HG02642 (cell line): ENCODE measurements around the gene POU3F1.
"Not testable (repeated sequence)": the region's sequence is repeated elsewhere in the genome, so short reads cannot be mapped to it uniquely, and the experiment has no call there.

ENCODE experiments used
- ATAC-seq: cut with Tn5 transposase; IDR thresholded peaks from one replicate; pipeline ENCODE4 v1.9.1; 2021; ENCODE audit warnings: mild to moderate bottlenecking; ENCODE audit not compliant: unreplicated experiment, poor library complexity

POU3F1 gene

DNA sequence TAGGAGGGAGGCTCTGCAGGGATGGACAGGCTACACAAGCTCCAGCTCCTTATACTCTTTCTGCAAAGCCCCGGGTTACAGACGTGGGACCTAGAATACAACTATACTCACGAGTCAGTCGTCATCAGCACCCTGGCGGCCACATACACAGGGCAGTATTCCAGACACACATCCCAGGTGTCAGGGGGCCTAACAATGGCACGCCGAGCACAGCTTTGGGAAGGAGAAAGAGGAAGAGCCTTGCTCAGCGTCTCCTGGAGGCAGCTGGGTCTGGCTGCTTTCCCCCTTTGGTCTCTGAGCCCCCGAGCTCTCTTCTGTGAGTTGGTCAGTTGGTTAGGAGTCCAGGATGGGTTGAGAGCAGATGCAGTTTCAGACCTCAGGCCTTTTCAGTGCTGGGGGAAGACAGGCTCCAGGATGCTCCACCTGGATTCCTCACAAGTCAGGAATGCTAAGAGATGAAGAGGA, 4.5 kb upstream of the POU3F1 start:
- ATAC-seq: no peak

DNA sequence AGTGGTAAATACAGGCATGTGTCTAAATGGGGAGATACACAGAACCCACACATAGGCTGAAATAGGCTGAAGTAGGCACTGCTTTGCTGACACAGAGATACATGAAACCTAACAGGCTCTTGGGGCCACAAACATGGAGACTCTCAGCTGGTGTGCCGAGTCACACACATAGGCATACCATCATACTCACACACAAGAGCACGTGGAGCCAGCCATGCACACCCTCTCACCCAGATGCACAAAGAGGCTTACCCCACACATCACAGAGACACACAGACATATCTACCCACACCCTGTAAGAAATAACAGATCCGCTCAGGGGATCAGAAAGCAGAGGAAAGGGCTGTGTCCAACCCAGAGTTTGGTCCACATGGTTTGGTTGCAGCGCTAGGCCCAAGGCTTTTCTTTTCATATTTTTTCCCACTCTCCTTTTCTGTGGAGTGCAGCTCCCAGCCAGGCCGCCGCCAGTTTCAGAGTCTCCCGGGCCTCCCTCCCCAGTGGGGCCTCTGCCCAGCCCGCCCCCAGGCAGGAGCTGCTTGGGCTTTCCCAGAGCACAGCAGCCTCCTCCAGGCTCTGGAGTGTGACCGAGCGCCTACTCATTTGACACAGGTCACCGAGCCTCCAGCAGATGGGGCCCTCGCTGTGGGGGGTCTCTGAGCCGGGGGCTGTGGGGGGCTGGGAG, 3.9 kb upstream of the POU3F1 start:
- no peak for ATAC-seq

DNA sequence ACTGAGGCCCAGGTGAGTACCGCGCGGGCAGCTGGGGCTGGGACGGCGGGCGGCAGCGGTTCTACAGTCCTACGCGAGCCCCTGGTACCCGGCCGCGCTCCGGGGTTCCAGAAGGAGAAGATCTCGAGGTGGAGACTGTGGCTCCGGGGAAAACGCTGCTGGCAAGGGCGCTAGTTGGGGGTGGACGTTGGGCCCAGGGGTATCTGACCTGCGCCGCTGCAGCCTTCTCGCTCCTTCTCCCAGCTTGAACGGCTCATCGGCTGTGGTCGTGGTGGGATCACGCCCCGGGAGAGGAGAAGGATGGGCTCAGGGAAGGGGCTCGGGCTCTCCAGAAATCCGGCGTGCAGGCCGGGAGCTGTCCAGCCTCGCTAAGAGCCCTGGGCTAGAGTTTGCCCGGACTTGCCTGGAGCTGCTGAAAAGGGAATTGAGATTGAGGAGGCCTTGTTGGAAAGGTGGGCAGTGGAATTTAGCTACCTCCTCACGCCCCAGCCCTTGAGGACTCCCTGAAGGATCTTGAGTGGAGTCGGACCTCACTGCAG, 1.1 kb upstream of the POU3F1 start:
- ATAC-seq: no peak

DNA sequence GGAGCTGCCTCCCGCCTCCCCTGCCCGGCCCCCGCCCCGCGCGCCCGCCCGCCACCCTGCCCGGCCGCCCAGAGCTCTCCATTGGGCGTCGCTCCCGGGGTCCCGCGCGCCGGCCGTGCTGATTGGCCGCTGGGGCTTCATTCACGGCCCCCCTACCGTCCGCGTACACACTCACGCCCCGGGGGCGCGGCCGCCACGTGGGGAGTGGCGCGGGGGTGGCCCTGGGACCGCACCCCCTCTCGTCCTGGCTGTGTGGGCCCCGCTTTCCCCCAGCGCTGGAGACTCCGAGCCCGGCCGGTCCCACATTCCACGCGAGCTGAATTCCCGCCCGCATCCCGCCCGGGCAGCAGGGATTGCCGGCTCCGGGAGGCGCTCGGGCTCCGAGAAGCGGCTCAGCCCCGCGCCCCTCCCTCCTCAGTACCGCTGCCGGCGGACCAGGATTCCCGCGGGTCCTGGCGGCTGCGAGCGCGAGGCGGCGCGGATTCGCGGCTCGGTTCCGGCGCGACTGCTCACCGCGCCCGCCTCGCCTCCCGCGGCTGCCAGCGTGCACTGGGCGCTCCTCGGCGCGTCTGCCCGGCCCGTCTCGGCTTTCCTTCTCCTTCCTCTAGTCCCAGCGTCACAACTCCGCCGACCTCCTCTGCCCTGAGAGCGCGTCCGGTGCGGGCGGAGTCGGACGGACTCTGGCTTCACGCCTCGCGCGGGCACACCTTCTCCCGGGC, 450 bp upstream of the POU3F1 start:
- peak; percentile 70 for ATAC-seq

DNA sequence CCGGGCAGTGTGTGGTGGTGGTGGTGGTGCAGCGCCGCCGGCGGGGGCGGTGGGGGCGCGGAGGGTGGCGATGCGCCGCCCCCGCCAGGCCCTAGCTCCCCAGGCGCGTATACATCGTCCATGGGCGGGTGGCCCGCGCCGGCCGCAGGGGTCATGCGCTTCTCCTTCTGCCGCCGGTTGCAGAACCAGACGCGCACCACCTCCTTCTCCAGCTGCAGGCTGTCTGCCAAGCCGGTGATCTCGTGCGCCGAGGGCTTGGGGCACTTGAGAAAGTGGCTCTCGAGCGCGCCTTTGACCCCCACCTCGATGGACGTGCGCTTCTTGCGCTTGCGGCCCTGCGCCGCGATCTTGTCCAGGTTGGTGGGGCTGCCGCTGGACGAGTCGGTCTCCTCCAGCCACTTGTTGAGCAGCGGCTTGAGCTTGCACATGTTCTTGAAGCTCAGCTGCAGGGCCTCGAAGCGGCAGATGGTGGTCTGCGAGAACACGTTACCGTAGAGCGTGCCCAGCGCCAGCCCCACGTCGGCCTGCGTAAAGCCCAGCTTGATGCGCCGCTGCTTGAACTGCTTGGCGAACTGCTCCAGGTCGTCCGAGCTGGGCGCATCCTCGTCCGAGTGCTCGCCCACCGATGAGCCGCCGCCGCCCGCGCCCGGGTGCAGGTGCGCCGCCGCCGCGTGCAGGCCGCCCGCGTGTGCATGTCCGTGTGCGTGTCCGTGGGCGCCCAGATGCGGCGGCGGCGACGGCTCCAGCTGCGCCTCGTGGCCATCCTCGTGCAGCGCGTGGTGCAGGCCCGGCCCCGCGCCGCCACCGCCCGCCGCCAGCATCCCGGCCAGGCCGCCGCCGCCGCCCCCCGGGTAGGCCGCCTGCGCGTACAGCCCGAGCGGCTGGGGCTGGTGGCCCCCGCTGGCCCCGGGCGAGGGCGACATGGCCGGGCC, 926 bp downstream of the POU3F1 start:
- ATAC-seq: peak; percentile 5

DNA sequence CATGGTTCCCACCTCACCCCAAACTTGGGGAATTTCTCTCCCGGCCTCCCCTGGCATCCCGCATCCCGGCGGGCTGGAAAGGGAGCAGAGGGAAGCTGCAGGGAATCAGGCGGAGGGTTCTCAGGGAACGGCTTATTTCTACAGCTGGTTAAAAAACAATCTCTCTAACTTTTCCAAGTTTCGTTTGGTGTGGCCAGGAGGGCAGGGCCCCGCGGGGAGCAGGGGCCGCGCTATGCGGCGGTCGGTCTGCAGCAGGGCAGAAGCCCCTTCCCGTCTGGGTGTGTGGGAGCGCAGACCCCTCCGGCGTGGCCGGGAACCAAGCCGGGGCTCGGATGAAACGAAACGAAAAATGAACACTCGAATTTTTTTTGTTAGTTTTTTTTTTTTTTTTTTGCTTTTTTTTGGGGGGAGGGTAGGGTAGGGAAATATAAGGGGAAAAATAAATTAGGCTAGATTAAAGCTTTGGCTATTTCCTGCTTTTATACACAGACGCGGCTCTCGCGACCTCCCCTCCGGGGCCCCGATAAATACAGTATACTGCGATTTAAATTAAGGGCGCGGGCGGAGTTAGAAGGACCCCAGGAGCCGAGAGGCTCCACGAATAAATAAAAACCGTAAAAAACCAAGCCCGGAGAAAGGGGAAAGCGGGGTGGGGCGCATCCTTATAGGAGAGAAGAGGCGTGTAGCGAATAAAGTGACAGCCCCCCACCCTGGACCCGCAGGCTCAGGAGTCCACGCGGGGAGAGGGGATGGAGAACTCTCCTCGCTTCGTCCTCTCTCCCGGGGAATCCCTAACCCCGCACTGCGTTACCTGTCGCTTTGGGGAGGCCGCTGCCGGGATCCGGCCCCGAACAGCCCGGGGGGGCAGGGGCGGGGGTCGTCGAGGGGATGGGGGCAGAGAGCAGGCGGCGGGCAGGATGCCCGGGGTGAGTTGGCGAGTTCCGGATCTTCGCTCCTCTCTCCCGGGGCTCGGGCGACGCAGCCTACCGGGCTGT, 2.1 kb downstream of the POU3F1 start:
- ATAC-seq: no peak

DNA sequence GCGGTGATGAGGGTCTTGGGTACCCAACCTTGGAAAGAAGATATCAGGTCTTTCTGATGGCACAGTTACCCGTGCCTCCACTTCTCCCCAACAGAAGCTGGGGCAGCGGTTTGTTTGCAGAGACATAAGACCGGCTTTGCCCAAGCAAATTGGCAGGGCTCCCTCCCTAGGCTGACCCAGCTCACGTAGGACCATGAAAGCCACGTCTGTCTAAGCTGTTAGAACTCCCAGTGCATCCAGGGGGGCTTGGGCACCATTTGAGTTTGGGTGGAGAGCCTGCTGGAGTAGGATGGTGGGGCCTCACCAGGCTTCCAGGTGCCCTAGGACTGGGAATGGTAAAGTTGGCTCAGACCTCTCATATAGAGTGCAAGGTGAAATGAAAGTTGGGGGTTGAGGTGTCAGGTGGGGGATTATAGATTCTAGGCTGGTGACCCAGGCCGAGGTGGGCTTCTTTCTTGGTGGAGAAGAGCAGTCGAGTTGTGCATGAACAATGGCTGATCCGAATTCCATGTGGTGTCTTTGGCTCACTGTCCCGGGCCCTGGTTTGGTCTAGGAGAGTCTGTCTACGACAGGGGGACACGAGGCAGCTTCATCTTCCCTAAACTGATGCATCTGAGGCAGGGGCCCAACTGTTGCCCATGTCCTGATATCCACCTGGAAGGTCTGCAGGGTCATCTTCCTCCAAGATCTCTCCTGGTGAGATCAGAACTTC, 3.4 kb downstream of the POU3F1 start:
- no peak for ATAC-seq

DNA sequence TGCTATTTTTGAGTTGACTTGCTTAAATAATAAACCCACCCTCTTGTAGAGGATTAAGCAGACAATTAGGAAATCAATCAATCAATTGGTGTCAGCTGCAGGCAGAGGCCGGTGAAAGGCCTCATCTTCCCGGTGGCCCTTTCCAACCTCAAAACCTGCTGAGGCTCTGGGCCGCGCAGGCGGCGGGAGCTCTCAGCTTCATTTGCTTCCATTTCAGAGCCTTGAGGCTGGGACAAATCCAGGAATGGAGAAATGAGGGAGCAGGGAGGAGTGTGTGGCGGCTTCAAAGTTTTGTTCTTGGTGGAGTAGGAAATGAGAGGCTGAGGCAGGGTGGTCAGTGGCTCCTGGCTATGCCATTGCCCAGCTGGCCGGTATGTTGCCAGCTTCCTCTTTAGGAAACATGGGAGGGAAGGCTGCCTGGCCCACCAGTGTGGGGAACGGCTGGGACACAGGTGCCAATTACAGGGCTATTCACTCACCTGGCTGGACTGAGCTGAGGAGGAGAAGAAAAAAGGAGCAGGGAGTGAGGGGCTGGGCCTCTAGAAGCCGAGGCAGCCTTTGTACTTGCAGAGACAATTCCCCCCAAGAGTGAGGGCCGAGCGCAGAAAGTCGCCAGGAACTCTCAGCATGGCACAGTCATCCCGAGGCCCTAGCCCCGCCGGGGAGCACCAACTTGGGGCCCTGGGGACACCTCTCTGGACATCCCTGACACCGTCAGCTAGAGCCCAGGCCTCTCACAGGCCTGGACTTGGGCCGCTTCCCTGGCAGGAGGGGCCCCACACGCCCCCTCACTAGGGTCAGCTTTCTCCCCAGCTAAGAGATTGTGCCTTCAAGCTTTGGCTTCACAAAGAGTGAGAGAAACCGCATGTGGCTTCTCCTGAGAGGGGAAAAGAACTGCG, 4.4 kb downstream of the POU3F1 start:
- ATAC-seq: no peak

DNA sequence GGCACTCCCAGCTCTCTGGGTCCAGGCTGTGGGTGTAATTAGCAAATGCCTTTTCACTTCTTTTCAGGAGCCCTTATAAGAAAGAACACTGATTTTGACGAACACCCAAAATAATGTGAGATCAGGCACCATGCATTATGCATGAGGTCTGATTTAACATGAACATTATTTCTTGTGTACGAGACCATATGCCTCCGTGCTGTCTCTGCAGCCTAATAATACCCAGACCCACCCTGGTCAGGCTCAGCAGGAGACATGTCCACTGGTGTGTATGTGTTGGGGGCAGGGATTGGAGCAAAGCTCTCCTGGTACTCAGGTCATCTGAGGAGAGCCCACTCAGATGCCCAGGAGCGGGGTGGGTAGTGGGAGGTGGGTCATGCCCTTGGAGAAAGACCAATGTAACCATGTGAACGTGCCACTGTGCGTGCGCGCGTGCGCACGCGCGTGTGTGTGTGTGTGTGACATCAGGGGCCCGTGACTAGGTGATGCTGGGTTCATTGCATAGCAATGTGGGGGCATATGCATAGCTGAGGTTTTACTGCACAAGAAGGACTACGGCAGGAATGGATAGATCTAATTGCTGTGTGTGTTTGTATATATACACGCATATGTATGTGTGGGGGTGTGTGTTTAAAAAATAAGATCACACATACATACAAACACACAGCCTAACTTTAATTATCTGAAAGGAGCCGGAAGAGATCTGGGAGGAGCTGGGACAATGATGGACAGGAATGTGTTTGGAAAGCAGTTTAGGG, 7.1 kb downstream of the POU3F1 start:
- ATAC-seq: no peak

DNA sequence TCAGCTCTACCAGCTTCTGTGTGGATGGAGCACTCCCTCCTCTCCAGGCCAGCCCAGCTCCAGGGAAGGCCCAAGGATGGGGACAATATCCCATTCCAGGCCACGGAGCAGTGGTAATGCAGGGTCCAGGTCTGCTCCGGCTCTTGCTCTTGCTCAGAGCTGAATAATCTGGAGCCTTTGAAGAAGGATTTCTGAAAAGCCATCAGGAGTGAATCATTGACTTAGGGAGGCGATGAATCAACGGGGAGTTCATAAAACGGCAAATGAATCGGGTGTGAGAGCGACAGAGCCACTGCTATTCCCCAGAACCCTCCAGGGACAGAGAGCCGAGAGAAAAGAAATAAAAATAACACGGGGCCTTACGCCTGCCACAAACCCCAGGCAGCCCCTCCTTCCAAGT, 7.7 kb downstream of the POU3F1 start:
- ATAC-seq: no peak

DNA sequence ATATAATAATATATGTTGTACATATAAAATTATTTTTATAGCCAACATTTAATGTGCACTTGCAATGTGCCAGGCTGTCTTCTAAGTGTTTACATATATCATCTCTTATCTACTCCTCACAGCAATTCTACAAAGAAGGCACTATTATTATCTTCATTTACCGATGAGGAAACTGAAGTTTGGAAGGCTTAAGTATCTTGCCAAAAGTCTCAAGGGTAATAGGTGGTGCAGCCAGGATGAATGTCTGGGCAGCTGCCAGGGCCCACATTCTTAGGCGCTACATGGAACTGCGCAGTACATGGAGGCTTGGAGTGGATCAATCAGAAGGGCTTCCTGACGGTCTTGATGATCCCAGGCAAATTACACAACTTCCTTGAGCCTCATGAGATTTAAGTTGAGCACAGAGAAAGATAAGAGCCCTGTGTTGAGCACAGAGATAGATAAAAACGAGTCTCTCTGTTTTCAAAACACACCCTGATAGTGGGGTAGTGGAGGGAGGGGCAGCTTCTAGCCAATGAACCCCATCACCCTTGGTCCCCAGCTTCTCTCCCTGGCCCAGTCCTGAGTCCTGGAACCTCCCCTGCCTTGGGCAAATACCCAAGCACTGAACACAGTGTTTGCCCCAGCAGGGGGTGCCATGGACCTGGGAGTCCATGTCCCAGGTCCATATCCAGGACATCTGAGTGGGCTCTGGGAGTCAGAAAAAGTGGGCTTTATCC, 9.2 kb downstream of the POU3F1 start:
- no peak for ATAC-seq

DNA sequence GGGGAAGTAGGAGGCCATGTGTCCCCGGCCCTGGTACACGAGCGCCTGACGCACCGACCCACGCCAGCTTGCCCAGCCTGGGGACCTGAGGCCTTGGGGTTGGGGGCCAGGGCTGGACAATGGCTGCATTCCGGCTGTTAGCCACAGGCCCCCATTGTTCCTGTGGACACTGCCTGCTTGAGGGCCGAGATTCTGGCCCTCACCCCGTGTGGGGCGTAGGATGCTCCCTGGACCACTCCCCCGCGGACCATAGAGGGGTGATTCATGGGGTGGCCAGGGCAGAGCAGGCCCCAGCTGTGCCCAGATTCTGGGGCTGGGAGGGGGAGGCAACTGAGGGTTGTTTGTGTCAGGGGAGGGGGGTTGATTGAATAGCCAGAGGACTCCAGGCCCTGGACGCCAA, 11.7 kb downstream of the POU3F1 start:
- no peak for ATAC-seq

DNA sequence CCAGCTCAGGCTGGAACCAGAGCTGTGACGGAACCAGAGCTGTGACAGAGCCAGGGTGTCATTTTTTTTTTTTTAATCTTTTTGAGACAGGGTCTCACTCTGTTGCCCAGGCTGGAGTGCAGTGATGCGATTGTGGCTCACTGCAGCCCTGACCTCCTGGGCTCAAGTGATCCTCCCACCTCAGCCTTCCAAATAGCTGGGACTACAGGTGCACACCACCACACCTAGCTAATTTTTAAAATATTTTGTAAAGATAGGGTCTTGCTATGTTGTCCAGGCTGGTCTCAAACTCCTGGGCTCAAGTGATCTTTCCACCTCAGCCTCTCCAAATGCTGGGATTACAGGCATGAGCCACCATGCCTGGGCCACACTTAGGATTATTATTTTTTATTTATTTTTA, 13.6 kb downstream of the POU3F1 start:
- not testable (repeated sequence) for ATAC-seq

DNA sequence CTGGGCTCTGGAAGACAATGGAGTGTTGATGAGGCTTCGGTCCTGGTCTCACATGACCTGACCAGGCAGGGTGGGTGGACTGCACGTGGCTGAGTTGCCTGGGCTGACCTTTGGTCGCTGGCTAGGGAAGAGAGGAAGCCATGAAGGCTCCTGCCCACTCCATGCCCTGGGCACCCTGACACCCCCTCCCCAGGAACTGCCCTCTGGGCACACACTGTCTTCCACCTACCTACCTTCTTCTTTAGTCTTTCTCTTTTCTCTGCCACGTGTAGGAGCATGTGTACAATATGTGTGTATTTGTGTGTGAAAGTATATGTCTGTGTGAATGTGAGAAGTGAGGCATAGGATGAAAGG, 15.1 kb downstream of the POU3F1 start:
- no peak for ATAC-seq

DNA sequence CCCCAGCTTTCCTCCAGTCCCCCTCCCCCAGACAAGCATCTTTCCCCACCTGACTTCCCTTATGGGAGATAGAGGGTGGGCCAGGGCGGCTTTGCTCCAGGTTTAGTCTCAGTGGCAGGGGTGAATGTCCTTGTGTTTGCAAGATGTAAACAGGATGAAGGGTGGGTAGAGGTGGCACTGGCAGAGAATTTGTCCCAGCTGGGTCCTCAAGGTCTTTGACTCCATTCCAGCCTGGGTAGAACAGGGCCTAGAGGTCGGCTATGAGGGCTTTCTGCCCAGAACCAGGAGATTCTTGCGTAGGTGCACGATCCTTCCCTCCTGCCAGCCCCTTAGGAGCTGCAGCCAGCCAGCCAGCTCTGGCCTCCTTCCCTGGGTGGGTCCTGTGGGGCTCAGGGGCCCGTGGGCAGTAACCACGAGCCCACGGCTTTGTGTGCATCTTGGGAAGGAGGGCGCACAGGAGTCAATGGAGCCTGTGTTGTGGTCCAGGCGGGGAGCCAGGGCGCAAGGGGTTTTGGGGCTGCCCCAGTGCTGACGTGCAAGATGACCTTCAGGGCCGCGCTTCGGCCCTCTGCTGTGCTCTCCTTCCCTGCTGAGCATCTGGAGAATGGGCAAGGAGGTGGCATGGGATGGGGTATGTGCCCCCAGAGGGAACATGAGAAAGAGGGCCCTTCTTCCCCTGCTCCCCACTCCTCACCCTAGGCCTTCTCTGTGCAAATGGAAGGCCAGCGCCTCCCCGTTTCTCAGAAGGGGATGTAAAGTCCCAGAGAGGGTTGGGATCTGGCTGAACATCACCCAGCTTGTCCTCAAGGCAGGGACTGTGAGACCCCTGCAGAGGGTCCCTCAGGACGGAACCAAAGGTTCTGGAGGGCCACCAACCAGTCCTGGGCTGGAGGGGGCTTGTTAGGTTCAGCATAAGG, 15.7 kb downstream of the POU3F1 start:
- ATAC-seq: no peak
